Measurements from ENCODE around the gene GTSF1L.
"Not testable (repeated sequence)": the region's sequence is repeated elsewhere in the genome, so short reads cannot be mapped to it uniquely, and the experiment has no call there.

GTSF1L gene

DNA sequence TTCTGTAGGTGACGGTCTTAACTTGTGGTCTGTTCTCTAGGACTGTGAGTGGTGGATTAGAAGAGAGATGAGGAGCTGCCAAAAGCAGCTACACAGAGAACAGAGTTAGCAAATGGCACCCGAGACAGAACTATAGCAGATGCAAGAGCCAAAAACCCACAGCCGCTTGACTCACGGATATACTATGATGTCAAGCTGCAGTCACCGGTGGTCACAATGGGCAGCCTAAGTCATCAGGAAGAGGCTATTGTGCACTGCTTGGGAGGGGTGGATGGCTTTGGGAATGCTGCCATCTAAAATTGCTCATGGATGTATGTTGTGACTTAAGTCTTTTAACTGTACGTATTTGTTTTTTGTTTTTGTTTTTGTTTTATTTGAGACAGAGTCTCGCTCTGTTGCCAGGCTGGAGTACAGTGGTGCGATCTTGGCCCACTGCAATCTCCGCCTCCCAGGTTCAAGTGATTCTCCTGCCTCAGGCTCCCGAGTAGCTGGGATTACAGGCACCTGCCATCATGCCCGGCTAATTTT, at the start of gene GTSF1L:
TSS of gene GTSF1L (minus strand) at position 192 of the 528 bp plus-strand sequence. CDS start 308 bp downstream, outside the sequence.
- no peak for FAIRE-seq

DNA sequence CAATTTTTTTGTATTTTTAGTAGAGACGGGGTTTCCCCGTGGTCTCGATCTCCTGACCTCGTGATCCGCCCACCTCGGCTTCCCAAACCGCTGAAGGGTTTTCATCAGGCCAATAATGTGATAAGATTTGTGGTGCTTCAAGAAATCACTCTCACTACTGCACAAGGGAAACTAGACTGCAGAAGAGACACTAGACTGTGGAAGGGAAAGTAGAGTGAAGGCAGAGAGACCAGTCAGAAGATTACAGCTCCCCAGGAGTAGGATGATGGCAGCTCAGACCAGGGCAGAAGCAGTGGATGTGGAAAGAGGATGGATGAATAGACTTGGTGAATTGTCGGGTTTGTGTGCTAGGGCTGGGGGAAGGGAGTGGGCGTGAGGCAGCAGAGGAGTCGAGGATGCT, 48.0 kb upstream of the GTSF1L start:
- no peak for FAIRE-seq

DNA sequence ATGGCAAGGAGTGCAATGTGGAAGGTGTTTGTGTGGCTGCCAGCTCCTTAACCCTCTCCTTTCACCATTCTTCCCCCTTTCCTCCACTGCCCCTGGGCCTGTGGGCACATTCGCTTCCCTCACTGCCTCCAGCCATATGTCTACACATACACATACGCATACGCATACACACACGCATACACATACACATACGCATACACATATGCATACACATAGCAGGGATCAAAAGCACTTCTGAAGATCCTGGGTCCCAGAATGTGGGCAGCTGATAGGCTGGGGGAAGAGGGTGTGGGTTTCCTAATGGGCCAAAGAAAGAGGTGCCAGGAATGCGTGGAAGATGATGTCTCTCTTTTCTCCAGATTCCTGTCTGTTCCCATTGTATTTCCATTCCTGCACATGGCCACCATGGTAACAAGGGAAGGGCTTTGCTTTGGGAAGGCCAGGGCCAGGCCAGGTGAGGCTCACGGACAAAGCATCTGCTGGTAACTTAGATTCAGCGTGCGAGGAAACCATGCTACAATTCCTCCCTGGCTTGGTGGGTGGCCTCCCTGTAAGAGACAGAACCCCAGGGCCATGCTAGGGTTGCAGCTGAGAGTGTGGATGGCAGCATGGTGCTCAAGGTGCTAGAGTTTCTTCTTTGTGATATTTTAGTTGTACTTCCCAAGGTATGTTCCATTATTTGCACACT, 44.8 kb upstream of the GTSF1L start:
- no peak for FAIRE-seq

DNA sequence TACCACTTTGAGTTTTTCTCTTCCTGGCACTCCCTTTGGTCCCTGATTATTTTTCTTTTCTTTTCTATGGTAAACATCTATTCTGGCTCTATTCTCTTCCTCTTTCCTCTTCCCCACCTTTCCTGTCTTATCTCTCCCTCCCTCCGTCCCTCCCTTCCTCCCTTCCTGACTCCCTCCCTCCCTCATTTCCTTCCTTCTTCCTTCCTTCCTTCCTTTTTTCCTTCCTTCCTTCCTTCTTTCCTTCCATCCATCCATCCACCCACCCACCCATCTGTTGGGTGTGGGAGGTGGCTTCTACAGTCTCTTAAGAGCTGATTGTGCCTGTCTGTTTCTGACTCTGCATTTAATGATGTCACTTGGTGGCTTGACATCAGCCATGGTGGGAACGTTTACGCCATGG, 43.5 kb upstream of the GTSF1L start:
- no peak for FAIRE-seq

DNA sequence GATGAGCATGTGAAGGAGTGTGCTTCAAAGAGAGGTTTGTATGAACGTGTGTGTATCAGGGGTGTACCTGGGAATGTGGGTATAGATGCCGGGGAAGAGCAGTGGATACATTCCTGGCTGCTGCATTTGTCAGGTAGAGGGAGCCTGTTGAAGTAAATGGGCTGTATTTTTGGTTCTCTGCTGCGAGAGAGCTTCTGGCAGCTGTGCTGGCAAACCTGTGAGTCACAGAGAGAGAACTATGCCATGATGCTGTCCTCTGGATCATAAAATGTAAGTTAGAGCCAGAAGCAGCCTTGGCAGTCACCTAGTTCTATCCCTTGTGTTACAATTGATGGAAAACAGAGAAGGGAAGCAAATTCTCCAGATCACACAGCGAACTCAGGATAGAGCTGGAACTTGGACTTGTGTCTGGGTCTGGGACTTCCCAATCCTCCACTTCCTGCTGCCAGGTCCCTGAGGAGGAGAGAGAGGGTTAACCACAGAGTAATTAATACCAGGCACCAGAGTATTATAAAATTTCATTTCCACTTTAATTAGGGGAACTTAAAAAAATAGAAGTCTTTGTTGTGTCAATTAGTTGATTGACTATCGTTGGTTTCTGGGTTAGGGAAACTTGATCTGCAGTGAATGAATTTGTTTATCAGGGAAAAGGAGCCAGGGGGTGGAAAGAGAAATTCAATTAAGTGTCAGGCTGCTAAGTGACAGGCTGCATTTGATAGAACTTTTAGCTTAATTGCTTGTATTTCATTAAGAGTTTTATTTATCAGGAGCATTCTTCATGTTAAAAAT, 41.1 kb upstream of the GTSF1L start:
- FAIRE-seq = no peak

DNA sequence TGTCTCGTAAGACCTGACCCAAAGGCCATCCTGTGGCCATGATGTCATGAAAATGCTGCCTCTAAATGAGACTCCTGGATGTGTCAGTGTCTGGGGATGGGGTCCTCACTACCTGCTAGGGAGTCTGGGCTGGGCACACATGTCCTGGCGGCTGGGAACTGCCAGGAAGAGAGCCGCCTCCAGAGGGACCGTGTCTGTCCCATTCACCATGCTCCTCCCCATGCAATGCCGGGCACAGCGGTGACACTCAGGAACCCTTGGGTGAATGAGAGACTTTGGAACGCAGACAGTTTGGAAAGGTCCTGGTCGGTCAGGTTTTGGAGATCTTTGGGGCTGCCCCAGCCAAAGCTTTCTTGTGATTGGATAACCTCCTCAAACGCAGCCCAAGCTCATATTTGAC, 40.1 kb upstream of the GTSF1L start:
- no peak for FAIRE-seq

DNA sequence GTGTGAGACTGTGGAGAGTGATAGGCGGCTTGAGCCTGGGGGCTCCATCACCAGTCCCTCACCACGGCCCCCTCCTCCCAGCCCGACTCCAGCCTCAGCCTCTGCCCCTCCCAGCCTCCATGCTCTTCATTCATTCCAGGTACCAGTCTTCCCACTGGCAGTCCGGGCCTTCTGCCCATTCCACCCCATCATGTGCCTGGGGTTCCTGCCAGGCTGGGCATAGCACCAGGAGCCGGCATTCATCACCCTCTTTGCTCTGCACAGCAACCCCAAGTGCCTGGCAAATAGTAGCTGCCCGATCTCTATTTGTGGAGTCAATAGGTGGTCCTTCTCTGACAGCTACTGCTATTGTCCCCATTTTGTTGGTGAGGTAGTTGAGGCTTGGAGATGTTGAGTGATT, 39.6 kb upstream of the GTSF1L start:
- no peak for FAIRE-seq

DNA sequence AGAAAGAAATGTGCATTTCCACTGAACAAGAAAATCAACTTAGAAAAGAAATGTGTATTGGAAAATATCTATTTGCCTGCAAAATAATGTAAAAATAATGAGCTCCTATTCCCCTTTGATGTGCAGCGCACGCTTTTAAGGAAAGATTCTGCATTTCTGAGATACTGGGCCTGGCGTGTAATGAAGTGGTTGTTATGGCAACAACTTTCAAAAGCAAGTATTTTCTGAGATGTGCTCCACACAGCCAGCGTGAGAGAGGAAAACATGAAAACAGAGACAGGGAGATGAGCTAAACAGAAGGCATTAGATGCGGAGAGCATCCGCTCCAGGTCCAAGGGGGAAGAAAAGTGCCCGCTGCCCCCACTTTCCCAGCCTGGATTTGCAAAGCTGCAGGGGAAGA, 39.1 kb upstream of the GTSF1L start:
- FAIRE-seq = no peak

DNA sequence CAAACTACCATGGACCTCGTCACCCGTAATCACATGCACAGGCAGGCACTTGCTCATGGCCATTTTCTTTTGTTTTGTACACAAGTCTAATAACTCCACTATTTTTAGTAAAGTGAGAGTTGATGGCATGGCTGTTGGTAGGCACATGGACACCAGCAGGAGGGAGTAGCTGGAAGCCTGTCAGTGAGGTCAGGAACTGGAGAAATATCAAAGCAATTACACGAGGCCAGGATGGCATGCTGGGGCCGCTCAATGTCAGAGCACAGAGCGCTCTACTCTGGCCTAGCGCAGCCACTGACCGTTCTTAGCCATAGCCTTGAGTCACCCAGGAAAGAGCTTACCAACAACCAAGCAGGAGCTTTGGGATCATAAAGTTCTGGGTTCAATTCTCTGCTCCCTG, 36.1 kb upstream of the GTSF1L start:
- FAIRE-seq = no peak

DNA sequence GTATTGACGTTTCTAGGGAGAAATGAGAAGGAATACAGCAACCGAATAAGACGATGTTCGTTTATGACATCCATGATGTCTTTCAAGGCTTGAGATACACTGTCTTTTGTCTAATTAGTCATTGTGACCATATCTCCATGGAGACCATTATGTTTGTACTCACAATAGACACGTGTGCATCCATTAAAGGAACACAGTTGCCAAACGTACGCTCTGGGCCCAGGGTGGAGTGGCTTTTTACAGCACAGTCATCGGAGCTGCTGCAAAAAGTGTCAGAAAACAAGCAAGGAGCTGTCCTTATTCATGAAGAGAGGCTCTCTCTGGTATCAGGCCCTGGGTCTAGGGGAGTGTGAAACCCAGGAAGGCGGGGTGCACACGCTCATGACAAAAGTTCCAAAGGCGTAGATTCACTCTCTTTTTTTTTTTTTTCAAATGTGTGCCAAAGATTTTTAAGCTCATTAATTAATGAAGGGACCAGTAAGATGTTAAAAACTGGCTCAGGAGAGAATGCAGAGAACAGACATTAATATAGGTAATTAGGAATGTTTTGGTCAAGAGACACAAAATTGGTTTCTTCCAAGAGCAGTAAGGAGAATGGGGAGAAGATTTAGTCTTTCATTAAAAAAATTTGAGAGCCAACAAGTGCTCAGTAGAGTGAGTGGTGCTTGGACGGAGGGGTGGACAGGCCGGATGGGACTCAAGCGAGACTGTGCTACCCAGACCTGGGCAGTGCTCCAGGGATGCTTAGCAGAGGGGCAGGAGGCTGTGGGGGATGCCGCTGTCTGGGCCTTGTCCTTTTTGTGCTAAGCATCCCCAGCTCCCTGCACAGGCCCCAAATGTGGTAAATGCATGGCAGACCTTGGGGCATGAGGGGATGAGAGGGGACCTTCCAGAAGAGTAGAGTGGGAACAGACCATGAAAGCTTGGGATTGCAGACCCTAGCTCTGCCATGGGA, 34.9 kb upstream of the GTSF1L start:
- no peak for FAIRE-seq

DNA sequence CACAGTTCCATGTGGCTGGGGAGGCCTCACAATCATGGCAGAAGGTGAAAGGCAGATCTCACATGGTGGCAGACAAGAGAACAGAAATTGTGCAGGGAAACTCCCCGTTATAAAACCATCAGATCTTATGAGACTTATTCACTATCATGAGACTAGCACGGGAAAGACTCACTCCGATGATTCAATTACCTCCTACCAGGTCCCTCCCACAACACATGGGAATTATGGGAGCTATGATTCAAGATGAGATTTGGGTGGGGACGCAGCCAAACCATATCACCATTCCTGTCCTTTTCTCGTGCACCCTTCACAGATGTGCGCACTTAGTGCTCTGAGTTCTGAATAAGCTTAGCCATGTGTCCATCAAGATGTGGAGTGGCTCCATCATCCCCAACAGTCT, 31.1 kb upstream of the GTSF1L start:
- not testable (repeated sequence) for FAIRE-seq

DNA sequence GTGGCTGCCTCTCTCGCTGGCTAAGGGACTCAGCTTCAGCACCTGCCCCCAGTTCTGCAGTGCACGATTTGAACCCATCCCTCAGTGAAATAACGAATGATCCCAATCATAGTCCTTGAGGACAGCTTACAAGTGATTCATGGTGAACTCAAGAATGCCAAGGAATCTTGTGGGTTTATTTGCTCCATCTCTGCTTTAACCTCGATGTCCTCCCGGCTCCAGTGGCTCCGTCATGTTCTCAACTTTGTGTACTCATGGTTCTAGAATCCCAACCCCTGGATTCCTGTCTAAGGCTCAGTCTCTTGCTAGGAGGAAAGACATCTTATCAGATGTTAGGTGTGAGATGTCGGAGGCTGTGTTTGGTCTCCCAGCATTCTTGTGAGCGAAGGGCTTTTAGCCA, 29.0 kb upstream of the GTSF1L start:
- FAIRE-seq = no peak

DNA sequence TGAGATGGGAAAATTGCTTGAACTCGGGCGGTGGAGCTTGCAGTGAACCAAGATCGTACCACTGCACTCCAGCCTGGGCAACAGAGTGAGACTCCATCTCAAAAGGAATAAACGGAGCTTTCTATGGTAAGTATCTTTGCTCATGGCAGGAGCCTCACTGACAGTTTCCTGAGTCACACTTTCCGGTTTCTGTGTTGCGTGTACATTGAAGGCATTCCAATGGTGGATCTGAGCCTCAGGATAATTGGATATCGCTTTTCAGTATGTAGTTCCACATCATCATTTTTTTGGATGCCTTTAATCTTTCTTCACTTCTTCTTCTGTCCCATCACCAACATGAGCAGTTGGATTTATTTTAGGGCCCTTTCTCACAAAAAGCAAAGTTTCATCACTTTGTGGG, 28.6 kb upstream of the GTSF1L start:
- no peak for FAIRE-seq

DNA sequence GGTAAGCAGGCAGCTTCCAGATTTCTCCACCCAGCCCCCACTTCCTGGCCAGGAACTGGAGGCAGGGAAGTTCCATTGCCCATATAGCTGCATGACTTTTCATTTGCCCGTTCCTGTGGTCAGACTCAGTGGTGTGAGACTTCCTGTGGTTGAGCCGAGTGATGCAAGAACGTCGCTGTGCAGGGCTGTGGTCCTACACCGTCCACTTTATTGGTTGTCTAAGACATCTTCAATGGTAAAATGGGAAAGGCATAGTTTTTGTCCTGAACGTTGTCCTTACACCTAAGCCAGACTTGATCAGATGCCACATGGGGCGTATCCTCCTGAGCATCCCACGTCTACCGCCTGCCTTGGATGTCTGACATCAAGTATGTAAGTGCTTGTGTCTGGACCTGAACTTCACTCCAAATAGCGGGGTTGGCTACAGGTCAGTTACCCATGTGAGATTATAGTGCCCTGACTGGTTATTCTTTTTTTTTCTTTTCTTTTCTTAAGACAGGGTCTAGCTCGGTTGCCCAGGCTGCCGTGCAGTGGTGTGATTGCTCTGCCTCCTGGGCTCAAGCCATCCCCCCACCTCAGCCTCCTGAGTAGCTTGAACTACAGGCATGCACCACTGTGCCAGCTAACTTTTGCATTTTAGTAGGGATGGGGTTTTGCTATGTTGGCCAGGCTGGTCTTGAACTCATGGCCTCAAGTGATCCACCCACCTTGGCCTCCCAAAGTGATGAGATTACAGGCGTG, 25.9 kb upstream of the GTSF1L start:
- no peak for FAIRE-seq

DNA sequence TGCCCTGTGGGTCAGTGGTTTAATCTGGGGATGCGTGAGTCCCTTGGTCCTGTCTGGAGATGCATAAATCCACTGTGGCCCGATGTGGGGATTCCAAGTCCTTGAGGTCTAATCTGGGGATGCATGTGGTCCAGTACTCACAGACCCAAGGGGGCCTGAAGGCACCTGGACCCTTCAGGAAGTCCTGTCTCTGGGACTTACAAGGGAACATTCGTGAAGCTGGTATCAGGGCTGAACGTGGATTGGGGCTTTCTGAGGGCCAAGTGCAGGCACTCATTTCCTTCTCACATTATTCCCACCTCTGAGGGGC, 25.2 kb upstream of the GTSF1L start:
- no peak for FAIRE-seq

DNA sequence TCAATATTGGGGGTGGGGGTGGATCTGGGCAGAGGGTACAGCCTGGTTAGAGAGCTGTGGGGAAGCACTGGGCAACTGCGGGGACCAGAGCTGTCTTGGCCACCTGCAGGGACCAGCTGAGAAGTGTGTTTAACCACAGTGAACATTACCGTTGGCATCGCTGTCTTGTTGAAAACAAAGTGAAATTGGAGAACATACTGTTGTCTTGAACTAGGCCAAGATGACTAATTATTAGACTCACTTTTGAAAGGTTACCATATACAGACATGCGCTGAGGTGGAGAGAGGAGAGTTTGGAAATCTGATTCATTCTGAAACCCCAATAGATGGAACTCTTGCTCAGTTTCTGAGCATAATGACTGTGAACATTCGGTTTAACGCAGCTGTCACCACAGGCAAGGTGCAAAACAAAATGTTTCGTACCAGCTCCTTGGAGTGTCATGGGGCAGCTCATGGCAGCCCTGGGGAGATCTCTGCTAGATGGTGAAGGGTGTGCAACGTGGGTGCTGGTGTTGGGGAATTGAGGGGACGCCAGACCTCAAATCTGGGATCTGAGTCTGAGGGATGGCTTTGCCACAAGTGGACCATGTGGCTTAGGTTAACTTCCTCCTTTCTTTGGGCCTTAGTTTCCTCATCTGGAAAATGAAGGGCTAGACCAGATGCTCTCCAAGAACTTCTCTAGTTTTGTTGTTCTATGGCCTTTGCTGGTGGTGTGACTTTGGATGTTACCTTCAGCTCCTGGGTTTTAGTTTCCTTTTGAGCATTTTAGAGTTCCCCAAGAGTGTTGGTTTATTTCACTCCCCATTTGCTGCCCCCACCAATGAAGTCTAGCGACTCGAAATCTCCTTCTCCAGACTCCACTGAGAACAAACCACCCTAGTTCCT, 24.6 kb upstream of the GTSF1L start:
- no peak for FAIRE-seq

DNA sequence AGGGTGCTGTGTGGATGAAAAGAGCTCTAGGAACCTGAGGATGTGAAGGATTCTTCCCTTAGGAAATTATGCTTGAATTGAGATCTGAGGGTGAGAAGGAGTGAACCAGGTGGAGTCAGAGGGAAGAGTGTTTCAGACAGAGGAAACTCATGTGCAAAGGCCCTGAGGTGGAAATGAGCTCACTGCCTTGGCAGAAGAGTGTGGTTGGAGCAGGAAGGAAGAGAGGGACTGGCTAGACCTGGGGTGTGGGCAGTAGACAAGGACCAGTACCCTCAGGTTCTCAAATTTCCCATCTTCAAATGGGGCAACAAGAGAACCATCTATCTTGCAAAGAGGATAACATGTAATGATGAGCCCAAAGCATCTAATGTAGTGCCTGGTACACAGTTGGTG, 24.0 kb upstream of the GTSF1L start:
- FAIRE-seq = no peak

DNA sequence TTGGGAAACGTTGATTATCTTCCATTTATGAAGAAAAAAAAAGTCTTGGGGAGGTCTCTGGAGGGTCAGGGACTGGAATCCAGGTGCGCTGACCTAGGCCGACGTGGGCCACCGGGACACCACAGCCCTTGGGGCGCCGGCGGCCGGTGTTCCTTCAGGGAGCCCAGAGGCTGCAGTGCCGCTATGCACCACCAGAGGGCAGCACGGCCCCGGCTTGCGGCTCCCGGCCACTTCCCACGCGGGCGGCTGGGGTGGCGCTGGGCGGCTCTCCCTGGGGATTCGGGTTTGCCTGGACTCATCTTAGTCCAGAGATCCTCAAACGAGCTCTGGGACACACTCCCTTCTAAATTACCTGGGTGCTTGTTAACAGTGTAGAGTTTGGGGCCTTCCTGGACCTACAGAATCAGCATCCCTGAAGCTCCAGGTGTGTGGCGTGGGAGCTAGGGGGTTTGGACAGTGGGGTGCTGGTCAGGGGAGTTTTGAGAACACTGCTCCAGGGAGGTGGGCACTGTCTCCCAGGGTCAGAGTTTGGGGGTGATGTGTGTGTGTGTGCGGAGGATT, 23.0 kb upstream of the GTSF1L start:
- FAIRE-seq = no peak

DNA sequence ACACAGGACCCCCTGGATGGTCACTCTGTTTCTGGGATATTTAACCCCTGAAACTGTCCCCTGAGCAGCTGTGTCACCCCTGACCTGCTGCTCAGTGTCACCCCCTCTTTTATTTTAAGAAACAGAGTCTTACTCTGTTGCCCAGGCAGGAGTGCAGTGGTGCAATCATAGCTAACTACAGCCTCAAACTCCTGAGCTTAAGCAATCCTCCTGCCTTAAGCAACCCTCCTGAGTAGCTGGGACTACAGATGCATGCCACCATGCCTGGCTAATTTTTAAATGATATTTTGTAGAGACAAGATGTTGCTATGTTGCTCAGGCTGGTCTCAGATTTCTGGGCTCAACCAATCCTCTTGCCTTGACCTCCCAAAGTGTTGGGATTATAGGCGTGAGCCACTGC, 21.5 kb upstream of the GTSF1L start:
- no peak for FAIRE-seq

DNA sequence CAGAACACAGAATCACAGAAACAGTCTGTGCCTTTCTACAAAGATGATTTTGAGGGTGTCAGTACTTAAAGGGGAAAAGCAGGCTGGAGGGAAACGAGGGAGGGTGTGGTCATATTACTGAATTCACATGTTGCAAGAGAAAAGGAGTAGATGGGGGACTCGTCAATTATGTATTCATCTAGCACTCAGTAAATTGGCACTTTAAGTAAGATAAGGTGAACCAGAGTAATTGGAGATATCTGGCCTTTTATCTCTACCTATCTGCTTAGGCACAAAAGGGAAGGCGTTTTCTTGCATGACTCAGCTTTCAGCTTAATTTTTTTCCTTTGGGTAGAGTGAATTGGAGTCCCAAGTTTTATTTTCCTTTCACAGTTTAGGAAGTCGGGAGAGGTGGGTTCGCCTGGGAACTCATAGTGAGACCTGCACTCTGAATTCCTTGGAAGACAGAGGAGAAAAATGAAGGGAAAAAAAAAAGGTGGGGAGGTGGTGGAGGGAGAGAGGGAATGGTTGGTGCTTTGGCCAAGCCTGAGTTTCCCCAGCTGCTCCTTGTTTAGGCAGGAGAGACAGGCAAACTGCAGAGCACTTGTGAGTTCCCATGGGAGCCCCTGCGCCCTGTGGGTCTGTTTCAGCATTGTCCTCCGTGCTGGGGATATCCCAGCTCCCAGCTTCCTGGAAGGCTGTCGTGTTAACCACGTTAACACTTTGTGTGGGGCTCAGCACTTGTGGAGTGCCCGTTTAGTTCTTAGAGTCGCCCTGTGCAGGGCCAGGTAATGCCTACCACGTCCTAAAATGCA, 19.7 kb upstream of the GTSF1L start:
- FAIRE-seq = no peak
